DND-41 (cell line): Measurements from ENCODE around the gene CCN2.

Experiments used
- ATAC-seq: fragments of 200-7000 bp; cut with Tn5 transposase; 3 replicates; pipeline ENCODE4 v1.9.1; 2021; ENCODE audit warnings: low read depth; ENCODE audit not compliant: insufficient read depth
- DNase-seq: peaks from one replicate; pipeline ENCODE4 v3.0.0-alpha.2; 2020
- H2AFZ ChIP-seq: 2 replicates; pipeline ENCODE4 v1.6.0; 2012; ENCODE audit warnings: low read depth, low read length
- H3K27ac ChIP-seq: 2 replicates; pipeline ENCODE4 v1.5.1; 2012; ENCODE audit warnings: low read length, inconsistent platforms
- H3K27me3 ChIP-seq: fragments of 200-600 bp; sonication (generic); 2 replicates; pipeline ENCODE4 v1.6.0; 2012; ENCODE audit warnings: low read length, mild to moderate bottlenecking, inconsistent platforms; ENCODE audit not compliant: insufficient read depth, poor library complexity
- H3K36me3 ChIP-seq: 2 replicates; pipeline ENCODE4 v1.5.1; 2012; ENCODE audit warnings: low read length, inconsistent platforms; ENCODE audit not compliant: insufficient read depth
- H3K4me1 ChIP-seq: 2 replicates; pipeline ENCODE4 v1.5.1; 2012; ENCODE audit warnings: mild to moderate bottlenecking, low read length; ENCODE audit not compliant: insufficient read depth
- H3K4me2 ChIP-seq: 2 replicates; pipeline ENCODE4 v1.6.0; 2012; ENCODE audit warnings: mild to moderate bottlenecking, moderate library complexity, low read length, inconsistent platforms; ENCODE audit not compliant: insufficient read depth
- H3K4me3 ChIP-seq, 2 experiments: fragments of 200-600 bp in 1 of 2; shearing (Covaris generic) in 1 of 2; 2 replicates each; pipeline ENCODE4 v1.5.1; 2012 to 2016; ENCODE audit warnings: inconsistent platforms in 2 of 2, low read length in 2 of 2, mild to moderate bottlenecking in 2 of 2, low read depth in 1 of 2, moderate library complexity in 1 of 2
- H3K79me2 ChIP-seq: 2 replicates; pipeline ENCODE4 v1.6.0; 2012; ENCODE audit warnings: low read length, inconsistent platforms; ENCODE audit not compliant: insufficient read depth
- H3K9ac ChIP-seq: 2 replicates; pipeline ENCODE4 v1.6.0; 2012; ENCODE audit warnings: low read depth, mild to moderate bottlenecking, inconsistent platforms, low read length, moderate library complexity
- H3K9me3 ChIP-seq: 2 replicates; pipeline ENCODE4 v1.5.1; 2012; ENCODE audit warnings: low read length, moderate library complexity, mild to moderate bottlenecking, inconsistent platforms; ENCODE audit not compliant: insufficient read depth, severe bottlenecking
- H4K20me1 ChIP-seq: 2 replicates; pipeline ENCODE4 v1.6.0; 2012; ENCODE audit warnings: low read length; ENCODE audit not compliant: insufficient read depth
- EZH2 ChIP-seq: IDR thresholded peaks from 3 replicates; pipeline ENCODE4 v1.6.1; 2012; ENCODE audit warnings: borderline replicate concordance, low read depth, mild to moderate bottlenecking, moderate library complexity, low read length, inconsistent platforms; ENCODE audit not compliant: severe bottlenecking
- TF ChIP-seq, protein P1 (sequence below): IDR thresholded peaks from 2 replicates; pipeline ENCODE4 v1.5.1; 2012; ENCODE audit warnings: borderline replicate concordance, low read length, moderate library complexity, mild to moderate bottlenecking; ENCODE audit not compliant: poor library complexity, severe bottlenecking; ENCODE audit errors: extremely low read depth

The CCN2 gene

DNA sequence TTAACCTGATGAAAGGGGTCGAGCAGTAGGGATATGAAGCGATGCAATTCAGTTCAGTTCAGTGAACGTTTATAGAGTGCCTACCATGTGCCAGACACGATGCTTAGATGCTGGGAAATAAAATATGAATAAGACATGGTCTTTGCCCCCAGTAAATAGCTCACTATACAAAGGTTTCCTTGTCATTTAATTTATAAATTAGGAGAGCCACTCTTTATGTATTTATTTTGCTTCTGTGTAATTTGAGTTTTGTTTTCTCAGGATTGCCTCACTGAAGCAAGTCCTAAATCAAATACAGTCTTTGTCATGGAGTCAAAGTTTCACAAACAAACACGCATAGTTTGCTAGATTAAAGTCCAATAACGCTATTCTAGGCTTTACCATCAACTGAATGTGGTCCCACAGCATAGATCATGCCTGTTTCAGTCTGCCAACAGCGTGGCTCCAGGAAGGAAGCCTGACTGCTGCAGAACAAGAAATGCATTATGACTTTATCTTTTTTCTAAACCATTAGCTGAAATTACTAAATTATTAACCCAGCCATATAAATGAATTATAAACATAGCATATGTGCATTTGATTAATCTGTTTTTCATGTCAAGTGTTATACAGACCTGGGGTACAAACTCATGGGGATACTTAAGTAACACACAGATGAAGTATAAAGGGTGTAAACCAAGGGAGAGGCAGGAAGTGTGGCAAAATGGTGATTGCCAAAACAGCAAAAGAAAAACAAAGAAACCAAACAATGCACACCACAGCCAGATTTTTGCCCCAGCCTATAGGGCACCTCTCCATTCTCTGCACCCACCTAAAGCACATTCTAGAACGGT lies 29.8 kb upstream of the CCN2 start:
- no peak for DNase-seq
- H3K9ac ChIP-seq = no peak overlapping the region
- ATAC-seq = no peak
- no peak overlapping the region for H3K4me3 ChIP-seq
- H3K9me3 ChIP-seq = no peaks in the 10 kb centered on the region
- no peak overlapping the region for H3K27ac ChIP-seq
- no peaks in the 10 kb centered on the region for H4K20me1 ChIP-seq
- H2AFZ ChIP-seq = no peak overlapping the region
- H3K4me2 ChIP-seq = no peak overlapping the region
- H3K4me1 ChIP-seq = no peaks in the 10 kb centered on the region
- no peaks in the 10 kb centered on the region for H3K36me3 ChIP-seq
- TF ChIP-seq, protein P1, sequence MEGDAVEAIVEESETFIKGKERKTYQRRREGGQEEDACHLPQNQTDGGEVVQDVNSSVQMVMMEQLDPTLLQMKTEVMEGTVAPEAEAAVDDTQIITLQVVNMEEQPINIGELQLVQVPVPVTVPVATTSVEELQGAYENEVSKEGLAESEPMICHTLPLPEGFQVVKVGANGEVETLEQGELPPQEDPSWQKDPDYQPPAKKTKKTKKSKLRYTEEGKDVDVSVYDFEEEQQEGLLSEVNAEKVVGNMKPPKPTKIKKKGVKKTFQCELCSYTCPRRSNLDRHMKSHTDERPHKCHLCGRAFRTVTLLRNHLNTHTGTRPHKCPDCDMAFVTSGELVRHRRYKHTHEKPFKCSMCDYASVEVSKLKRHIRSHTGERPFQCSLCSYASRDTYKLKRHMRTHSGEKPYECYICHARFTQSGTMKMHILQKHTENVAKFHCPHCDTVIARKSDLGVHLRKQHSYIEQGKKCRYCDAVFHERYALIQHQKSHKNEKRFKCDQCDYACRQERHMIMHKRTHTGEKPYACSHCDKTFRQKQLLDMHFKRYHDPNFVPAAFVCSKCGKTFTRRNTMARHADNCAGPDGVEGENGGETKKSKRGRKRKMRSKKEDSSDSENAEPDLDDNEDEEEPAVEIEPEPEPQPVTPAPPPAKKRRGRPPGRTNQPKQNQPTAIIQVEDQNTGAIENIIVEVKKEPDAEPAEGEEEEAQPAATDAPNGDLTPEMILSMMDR = no peak
- no peak for TF ChIP-seq EZH2
- H3K27me3 ChIP-seq = no peaks in the 10 kb centered on the region
- no peaks in the 10 kb centered on the region for H3K79me2 ChIP-seq

DNA sequence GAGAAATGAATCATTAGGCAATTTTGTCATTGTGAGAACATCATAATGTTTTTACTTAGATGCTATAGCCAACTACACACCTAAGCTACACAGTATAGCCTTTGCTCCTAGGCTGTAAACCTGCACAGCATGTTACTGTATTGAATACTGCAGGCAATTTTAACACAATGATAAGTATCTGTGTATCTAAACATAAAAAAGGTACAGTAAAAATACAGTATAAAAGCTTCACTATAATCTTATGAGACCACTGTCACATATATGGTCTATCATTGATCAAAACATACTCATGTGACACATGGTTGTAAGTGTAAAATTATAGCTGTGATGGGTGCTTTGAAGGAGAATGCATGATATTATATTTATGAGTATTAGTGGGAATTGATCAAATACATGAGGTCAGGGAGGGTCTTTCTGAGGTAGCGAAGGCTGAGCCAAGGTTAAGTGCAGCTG lies 29.2 kb upstream of the CCN2 start:
- no peak for DNase-seq
- no peak overlapping the region for H3K4me2 ChIP-seq
- H3K36me3 ChIP-seq = no peaks in the 10 kb centered on the region
- no peaks in the 10 kb centered on the region for H3K27me3 ChIP-seq
- TF ChIP-seq EZH2 = no peak
- TF ChIP-seq, protein P1 = no peak
- no peaks in the 10 kb centered on the region for H3K79me2 ChIP-seq
- no peak overlapping the region for H2AFZ ChIP-seq
- no peaks in the 10 kb centered on the region for H3K9me3 ChIP-seq
- no peak overlapping the region for H3K4me3 ChIP-seq
- no peak overlapping the region for H3K9ac ChIP-seq
- no peak for ATAC-seq
- H4K20me1 ChIP-seq = no peaks in the 10 kb centered on the region
- no peak overlapping the region for H3K27ac ChIP-seq
- no peaks in the 10 kb centered on the region for H3K4me1 ChIP-seq

DNA sequence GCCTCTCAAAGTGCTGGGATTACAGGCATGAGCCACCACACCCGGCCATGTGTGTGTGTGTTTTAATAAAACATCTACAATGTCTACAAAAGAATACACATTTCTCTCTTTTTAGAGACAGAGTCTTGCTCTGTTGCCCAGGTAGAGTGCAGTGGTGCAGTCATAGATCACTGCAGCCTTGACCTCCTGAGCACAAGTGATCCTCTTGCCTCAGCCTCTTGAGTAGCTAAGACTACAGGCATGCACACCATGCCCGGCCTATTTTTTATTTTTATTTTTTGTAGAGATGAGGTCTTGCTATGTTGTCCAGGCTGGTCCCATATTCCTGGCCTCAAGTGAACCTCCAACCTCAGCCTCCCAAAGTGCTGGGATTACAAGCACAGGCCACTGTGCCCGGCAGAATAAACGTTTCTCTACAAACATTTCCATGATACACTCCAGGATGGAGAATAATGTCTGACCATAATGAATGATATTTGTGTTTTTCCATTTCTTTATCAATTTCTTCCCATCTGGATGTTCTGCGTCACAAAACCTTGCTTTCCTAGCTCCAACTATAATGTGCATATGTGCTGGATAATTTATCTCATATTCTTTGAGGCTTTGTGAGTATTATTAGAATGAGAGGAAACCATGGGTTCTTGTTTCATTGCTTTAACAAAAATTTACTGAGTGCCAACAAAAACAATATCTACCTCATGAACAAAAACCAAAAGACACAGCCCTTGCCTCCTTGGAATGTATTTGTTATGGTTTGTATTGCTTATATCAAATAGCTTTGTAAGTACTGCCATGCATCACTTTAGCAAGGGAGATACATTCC lies 28.6 kb upstream of the CCN2 start:
- Histone ChIP-seq H4K20me1 (no peaks in the 10 kb centered on the region), H3K4me1 (no peaks in the 10 kb centered on the region), H3K9me3 (no peaks in the 10 kb centered on the region), H3K79me2 (no peaks in the 10 kb centered on the region), H3K4me3 (no peak overlapping the region), H2AFZ (no peak overlapping the region), H3K27me3 (no peaks in the 10 kb centered on the region), H3K36me3 (no peaks in the 10 kb centered on the region), H3K4me2 (no peak overlapping the region), H3K9ac (no peak overlapping the region), H3K27ac (no peak overlapping the region)
- no peak for TF ChIP-seq EZH2
- TF ChIP-seq, protein P1 = no peak
- DNase-seq = no peak
- ATAC-seq = no peak
